ENCODE data around the gene LRP8.

Gene LRP8

DNA sequence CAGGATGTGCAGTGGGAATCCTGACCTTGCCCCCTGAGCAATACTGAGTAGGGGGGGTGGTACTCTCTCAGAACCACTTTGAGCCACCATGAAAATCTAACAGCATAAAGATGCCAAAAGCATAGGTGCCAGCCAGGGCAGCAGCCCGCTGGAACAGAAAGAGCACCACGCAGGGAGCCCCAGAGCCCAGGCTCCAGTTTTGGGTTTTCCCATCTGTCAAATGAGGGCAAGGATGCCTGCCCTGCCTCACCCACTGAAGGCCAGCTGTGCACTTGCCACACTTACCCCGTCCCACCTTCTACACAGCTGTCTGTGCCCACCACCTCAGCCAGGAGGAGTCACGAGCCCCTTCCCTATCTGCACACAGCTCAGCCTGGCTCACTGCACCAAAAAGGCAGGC, 20.8 kb downstream of the LRP8 start:
- Histone ChIP-seq H3K4me3 (ENCODE audit: low read length) (no peak overlapping the region), H3K27ac (ENCODE audit: low read length) (no peak overlapping the region), H3K36me3 (ENCODE audit: insufficient read depth, low read depth, low read length) (peaks cover 10% of the 10 kb centered on the region), H3K9me3 (ENCODE audit: insufficient read depth, low read depth, low read length) (no peaks in the 10 kb centered on the region), H3K9ac (ENCODE audit: low read depth, low read length) (no peak overlapping the region), H3K4me1 (ENCODE audit: insufficient read depth, low read length) (peaks cover 3% of the 10 kb centered on the region; the same call in 1 of the 2 replicates), H3K27me3 (ENCODE audit: insufficient read depth, low read length) (no peaks in the 10 kb centered on the region)

GRCh38 chr1:53306168-53306567, 21.7 kb downstream of the LRP8 start:
- no peak overlapping the region for H3K4me3 ChIP-seq (ENCODE audit: low read length)
- H3K9me3 ChIP-seq (ENCODE audit: insufficient read depth, low read depth, low read length), result no peaks in the 10 kb centered on the region
- H3K36me3 ChIP-seq (ENCODE audit: insufficient read depth, low read depth, low read length), result peaks cover 4% of the 10 kb centered on the region
- H3K4me1 ChIP-seq (ENCODE audit: insufficient read depth, low read length), result peaks cover 3% of the 10 kb centered on the region; the same call in 1 of the 2 replicates
- no peak overlapping the region for H3K27ac ChIP-seq (ENCODE audit: low read length)
- H3K27me3 ChIP-seq (ENCODE audit: insufficient read depth, low read length), result no peaks in the 10 kb centered on the region
- H3K9ac ChIP-seq (ENCODE audit: low read depth, low read length), result no peak overlapping the region

DNA sequence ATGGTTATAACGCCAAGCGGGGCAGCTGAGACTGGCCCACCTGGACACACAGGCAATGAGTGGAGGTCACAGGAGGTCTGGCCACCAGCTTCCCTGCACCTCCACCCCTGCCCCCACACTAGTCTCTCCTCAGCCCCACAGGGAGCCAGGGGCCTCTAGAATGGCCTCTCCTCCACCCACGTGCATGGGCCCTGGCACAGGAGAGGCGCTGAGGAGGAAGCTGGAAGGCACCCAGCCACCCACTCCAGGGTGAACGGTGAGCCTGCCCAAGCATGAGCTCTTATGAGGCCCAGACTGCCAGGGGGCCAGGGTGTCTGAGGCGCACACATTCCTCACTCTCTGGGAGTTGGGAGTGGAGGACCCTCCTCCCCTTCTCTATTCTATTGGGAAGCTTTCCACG, 22.2 kb downstream of the LRP8 start:
- peaks cover 2% of the 10 kb centered on the region for H3K36me3 ChIP-seq (ENCODE audit: insufficient read depth, low read depth, low read length)
- no peaks in the 10 kb centered on the region for H3K9me3 ChIP-seq (ENCODE audit: insufficient read depth, low read depth, low read length)
- H3K4me1 ChIP-seq (ENCODE audit: insufficient read depth, low read length), result peaks cover 3% of the 10 kb centered on the region; the same call in 1 of the 2 replicates
- H3K27me3 ChIP-seq (ENCODE audit: insufficient read depth, low read length), result no peaks in the 10 kb centered on the region
- H3K27ac ChIP-seq (ENCODE audit: low read length), result no peak overlapping the region
- H3K9ac ChIP-seq (ENCODE audit: low read depth, low read length), result no peak overlapping the region
- no peak overlapping the region for H3K4me3 ChIP-seq (ENCODE audit: low read length)

DNA sequence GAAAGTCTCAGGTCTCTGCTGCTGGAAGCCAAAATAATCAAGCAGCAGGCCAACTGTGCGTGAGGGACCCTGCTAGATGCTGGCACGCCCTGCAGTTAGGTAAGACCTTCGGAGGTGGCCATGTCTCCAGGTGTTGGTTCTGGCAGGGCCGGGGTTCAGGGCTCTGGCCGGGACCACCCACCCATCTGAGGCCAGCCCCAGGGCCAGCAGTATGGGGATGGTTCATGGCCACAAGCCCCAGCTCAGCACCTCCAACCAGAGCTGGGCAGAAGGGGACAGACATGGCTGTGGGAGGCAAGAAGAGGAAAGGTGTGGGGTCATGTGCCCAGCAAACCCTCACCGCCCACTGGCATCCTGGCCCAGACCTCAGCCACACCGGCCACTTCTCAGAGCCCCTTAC, 23.3 kb downstream of the LRP8 start:
- peaks cover 3% of the 10 kb centered on the region; the same call in 1 of the 2 replicates for H3K4me1 ChIP-seq (ENCODE audit: insufficient read depth, low read length)
- H3K36me3 ChIP-seq (ENCODE audit: insufficient read depth, low read depth, low read length), result no peaks in the 10 kb centered on the region; the same call in 1 of the 2 replicates
- H3K9ac ChIP-seq (ENCODE audit: low read depth, low read length), result peak overlapping the region; percentile 27; the same call in 1 of the 2 replicates
- no peak overlapping the region for H3K4me3 ChIP-seq (ENCODE audit: low read length)
- no peak overlapping the region for H3K27ac ChIP-seq (ENCODE audit: low read length)
- no peaks in the 10 kb centered on the region for H3K9me3 ChIP-seq (ENCODE audit: insufficient read depth, low read depth, low read length)
- H3K27me3 ChIP-seq (ENCODE audit: insufficient read depth, low read length), result no peaks in the 10 kb centered on the region

DNA sequence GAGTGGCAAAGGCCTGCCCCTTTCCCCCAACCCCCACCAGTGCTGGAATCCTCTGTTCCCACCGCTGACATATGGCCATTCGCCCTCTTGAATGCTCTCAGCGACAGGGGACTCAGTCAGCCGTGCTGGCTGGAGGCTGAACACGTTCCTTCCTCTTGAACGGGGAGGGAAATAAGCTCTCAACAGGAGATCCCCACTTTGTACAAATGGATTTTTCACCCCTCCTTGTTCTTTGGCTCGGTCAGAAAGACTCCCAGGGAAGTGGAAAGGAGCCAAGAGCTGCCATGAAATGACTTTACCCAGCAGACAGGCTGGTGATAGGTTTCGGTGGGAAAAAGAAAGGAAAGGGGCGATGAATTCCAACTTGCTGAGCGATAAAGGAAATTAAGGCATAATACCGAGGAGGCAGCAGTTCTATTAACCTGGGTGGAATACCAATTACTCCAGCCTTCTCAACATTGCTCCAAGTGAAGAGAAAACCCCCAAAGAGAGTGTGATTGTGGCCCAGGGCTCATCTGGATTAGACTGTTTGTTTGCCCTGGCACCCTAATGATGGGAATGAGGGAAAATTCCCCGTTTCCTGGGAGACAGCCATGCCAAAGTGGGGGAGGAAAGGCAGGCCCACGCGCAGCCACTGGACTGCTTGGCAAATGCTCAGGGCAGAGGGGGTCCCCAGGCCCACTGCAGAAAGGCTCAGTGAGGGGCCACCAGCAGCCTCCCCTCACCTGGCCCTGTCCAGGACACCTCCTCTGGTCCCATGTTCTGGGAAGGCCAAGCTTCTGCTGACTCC, 23.9 kb downstream of the LRP8 start:
- Histone ChIP-seq H3K4me3 (ENCODE audit: low read length) (no peak overlapping the region), H3K27ac (ENCODE audit: low read length) (no peak overlapping the region), H3K27me3 (ENCODE audit: insufficient read depth, low read length) (no peaks in the 10 kb centered on the region), H3K9me3 (ENCODE audit: insufficient read depth, low read depth, low read length) (no peaks in the 10 kb centered on the region), H3K36me3 (ENCODE audit: insufficient read depth, low read depth, low read length) (no peaks in the 10 kb centered on the region; the same call in 1 of the 2 replicates), H3K9ac (ENCODE audit: low read depth, low read length) (peak overlapping the region; percentile 27; the same call in 1 of the 2 replicates), H3K4me1 (ENCODE audit: insufficient read depth, low read length) (peaks cover 3% of the 10 kb centered on the region; the same call in 1 of the 2 replicates)

- Histone ChIP-seq H3K27me3 (ENCODE audit: insufficient read depth, low read length) (no peaks in the 10 kb centered on the region), H3K4me1 (ENCODE audit: insufficient read depth, low read length) (peaks cover 3% of the 10 kb centered on the region; the same call in 1 of the 2 replicates), H3K27ac (ENCODE audit: low read length) (no peak overlapping the region), H3K4me3 (ENCODE audit: low read length) (no peak overlapping the region), H3K9ac (ENCODE audit: low read depth, low read length) (peak overlapping the region; percentile 21; the same call in 1 of the 2 replicates), H3K36me3 (ENCODE audit: insufficient read depth, low read depth, low read length) (no peaks in the 10 kb centered on the region; the same call in 1 of the 2 replicates), H3K9me3 (ENCODE audit: insufficient read depth, low read depth, low read length) (no peaks in the 10 kb centered on the region)
Observed at GRCh38 chr1:53303243-53303642, 24.6 kb downstream of the LRP8 start.

DNA sequence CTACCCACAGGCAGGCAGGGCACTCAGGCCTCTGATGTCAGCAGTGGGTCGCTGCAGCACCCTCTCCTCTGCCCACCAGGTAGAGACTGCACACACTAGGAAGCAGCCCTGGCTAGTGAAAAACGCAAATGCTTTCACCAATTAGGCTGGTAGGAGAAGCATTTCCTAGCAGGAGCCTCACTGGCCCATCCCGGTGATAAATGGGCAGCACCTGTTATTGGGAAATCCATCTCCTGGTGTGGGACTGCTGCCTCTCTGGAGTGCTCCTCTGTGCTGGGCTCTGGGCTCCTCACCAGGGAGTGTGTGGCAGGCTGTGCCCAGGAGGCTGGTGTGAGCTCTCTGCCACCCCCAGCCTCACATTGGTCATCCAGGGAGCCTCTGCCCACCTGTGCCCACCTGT, 28.6 kb downstream of the LRP8 start:
- H3K36me3 ChIP-seq (ENCODE audit: insufficient read depth, low read depth, low read length), result no peaks in the 10 kb centered on the region; the same call in 1 of the 2 replicates
- H3K27me3 ChIP-seq (ENCODE audit: insufficient read depth, low read length), result no peaks in the 10 kb centered on the region
- no peak overlapping the region for H3K9ac ChIP-seq (ENCODE audit: low read depth, low read length)
- H3K4me1 ChIP-seq (ENCODE audit: insufficient read depth, low read length), result peaks cover 3% of the 10 kb centered on the region; the same call in 1 of the 2 replicates
- no peak overlapping the region for H3K27ac ChIP-seq (ENCODE audit: low read length)
- H3K9me3 ChIP-seq (ENCODE audit: insufficient read depth, low read depth, low read length), result no peaks in the 10 kb centered on the region
- no peak overlapping the region for H3K4me3 ChIP-seq (ENCODE audit: low read length)

GRCh38 chr1:53298045-53298637, 29.7 kb downstream of the LRP8 start:
- no peaks in the 10 kb centered on the region for H3K27me3 ChIP-seq (ENCODE audit: insufficient read depth, low read length)
- no peaks in the 10 kb centered on the region; the same call in 1 of the 2 replicates for H3K36me3 ChIP-seq (ENCODE audit: insufficient read depth, low read depth, low read length)
- H3K27ac ChIP-seq (ENCODE audit: low read length), result no peak overlapping the region
- no peaks in the 10 kb centered on the region; the same call in 1 of the 2 replicates for H3K4me1 ChIP-seq (ENCODE audit: insufficient read depth, low read length)
- no peak overlapping the region for H3K9ac ChIP-seq (ENCODE audit: low read depth, low read length)
- no peak overlapping the region for H3K4me3 ChIP-seq (ENCODE audit: low read length)
- H3K9me3 ChIP-seq (ENCODE audit: insufficient read depth, low read depth, low read length), result no peaks in the 10 kb centered on the region

DNA sequence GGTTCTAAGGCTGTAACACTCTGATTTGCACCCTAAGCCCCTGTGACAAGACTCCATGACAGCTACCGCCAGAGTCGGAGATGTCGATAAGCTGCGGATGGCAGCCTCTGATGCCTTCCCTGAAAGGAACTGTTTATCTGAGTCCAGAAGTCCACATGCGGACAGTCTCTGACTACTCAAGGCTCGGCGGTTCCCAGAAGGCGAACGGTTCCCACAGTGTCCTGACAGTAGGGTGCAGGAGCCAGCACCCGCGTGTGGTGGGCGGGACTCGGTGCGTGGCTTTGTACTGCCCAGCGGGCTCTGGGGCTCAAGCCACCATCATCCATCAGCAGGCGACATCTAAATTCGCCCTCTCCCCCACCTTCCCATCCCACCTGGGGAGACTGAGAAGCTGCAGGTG, 30.7 kb downstream of the LRP8 start:
- Histone ChIP-seq H3K27me3 (ENCODE audit: insufficient read depth, low read length) (no peaks in the 10 kb centered on the region), H3K9me3 (ENCODE audit: insufficient read depth, low read depth, low read length) (no peaks in the 10 kb centered on the region), H3K4me1 (ENCODE audit: insufficient read depth, low read length) (no peaks in the 10 kb centered on the region), H3K27ac (ENCODE audit: low read length) (no peak overlapping the region), H3K9ac (ENCODE audit: low read depth, low read length) (no peak overlapping the region), H3K36me3 (ENCODE audit: insufficient read depth, low read depth, low read length) (no peaks in the 10 kb centered on the region; the same call in 1 of the 2 replicates), H3K4me3 (ENCODE audit: low read length) (no peak overlapping the region)

GRCh38 chr1:53296117-53296749, 31.6 kb downstream of the LRP8 start:
- no peaks in the 10 kb centered on the region for H3K4me1 ChIP-seq (ENCODE audit: insufficient read depth, low read length)
- H3K9ac ChIP-seq (ENCODE audit: low read depth, low read length), result no peak overlapping the region
- H3K27me3 ChIP-seq (ENCODE audit: insufficient read depth, low read length), result no peaks in the 10 kb centered on the region
- no peaks in the 10 kb centered on the region for H3K9me3 ChIP-seq (ENCODE audit: insufficient read depth, low read depth, low read length)
- H3K27ac ChIP-seq (ENCODE audit: low read length), result no peak overlapping the region
- H3K4me3 ChIP-seq (ENCODE audit: low read length), result no peak overlapping the region
- no peaks in the 10 kb centered on the region; the same call in 1 of the 2 replicates for H3K36me3 ChIP-seq (ENCODE audit: insufficient read depth, low read depth, low read length)

DNA sequence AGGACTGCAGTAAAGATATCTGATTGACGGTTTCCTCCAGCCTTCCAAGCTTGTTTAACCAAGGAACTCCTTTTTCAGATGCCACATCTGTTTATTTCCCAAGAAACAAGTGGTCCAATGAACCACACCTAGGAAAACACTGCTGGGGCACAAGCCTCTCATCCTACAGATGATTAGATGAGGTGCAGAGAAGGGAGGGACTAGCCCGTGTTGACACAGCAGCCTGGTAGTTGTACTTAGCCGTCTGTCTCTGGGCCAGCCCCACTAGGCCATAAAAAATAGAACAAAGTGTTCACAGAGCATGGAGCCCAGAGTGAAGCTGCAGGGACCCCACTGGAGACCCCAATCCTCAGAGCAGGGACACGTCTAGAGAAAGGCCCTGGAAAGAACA, 32.1 kb downstream of the LRP8 start:
- Histone ChIP-seq H3K4me1 (ENCODE audit: insufficient read depth, low read length) (no peaks in the 10 kb centered on the region), H3K9ac (ENCODE audit: low read depth, low read length) (no peak overlapping the region), H3K9me3 (ENCODE audit: insufficient read depth, low read depth, low read length) (no peaks in the 10 kb centered on the region), H3K27me3 (ENCODE audit: insufficient read depth, low read length) (no peaks in the 10 kb centered on the region), H3K27ac (ENCODE audit: low read length) (no peak overlapping the region), H3K36me3 (ENCODE audit: insufficient read depth, low read depth, low read length) (no peaks in the 10 kb centered on the region; the same call in 1 of the 2 replicates), H3K4me3 (ENCODE audit: low read length) (no peak overlapping the region)

Measured in iPS-20b (cell line).